Endodermal cell (in vitro differentiated cells): ENCODE results near the gene DEDD. TPM values are rescaled to one million over a fixed set of nuclear protein-coding genes. Genes with fewer than 3 reads are reported as not detected.
A peak's percentile ranks its signal among the peaks of the same experiment; 100 is the strongest.

Experiments used
- DNase-seq: peaks from one replicate; pipeline ENCODE4 v3.0.0-alpha.2; 2017
- H3K27ac ChIP-seq: 2 replicates; pipeline ENCODE4 v1.5.1; 2013; ENCODE audit warnings: mild to moderate bottlenecking, low read depth, low read length, moderate library complexity
- H3K27me3 ChIP-seq: 2 replicates; pipeline ENCODE4 v1.6.1; 2013; ENCODE audit warnings: mild to moderate bottlenecking, low read length, moderate library complexity; ENCODE audit not compliant: insufficient read depth, control insufficient read depth, poor library complexity, severe bottlenecking
- H3K36me3 ChIP-seq: 2 replicates; pipeline ENCODE4 v1.7.0; 2013; ENCODE audit warnings: mild to moderate bottlenecking, low read length, moderate library complexity; ENCODE audit not compliant: control insufficient read depth, insufficient read depth
- H3K4me1 ChIP-seq: one replicate; pipeline ENCODE4 v1.7.0; 2013; ENCODE audit warnings: low read length; ENCODE audit not compliant: control insufficient read depth, insufficient read depth
- H3K4me3 ChIP-seq: 2 replicates; pipeline ENCODE4 v1.5.1; 2013; ENCODE audit warnings: mild to moderate bottlenecking, low read length, moderate library complexity
- H3K9ac ChIP-seq: 2 replicates; pipeline ENCODE4 v1.6.1; 2013; ENCODE audit warnings: mild to moderate bottlenecking, low read length, moderate library complexity; ENCODE audit not compliant: poor library complexity, severe bottlenecking; ENCODE audit errors: extremely low read depth
- H3K9me3 ChIP-seq: 2 replicates; pipeline ENCODE4 v1.6.1; 2013; ENCODE audit warnings: mild to moderate bottlenecking, low read length, moderate library complexity; ENCODE audit not compliant: control insufficient read depth
- H3K27ac Mint-ChIP-seq: 2 replicates; pipeline ENCODE4 v1.8.0; 2020; ENCODE audit warnings: mixed read lengths
- H3K27me3 Mint-ChIP-seq: 2 replicates; pipeline ENCODE4 v1.8.0; 2021; ENCODE audit warnings: mild to moderate bottlenecking, mixed read lengths; ENCODE audit not compliant: insufficient read depth
- H3K36me3 Mint-ChIP-seq: 2 replicates; pipeline ENCODE4 v1.8.0; 2020; ENCODE audit warnings: low read depth, mixed read lengths
- H3K4me1 Mint-ChIP-seq: 2 replicates; pipeline ENCODE4 v1.8.0; 2020; ENCODE audit warnings: mixed read lengths
- H3K4me3 Mint-ChIP-seq: 2 replicates; pipeline ENCODE4 v1.8.0; 2020; ENCODE audit warnings: mild to moderate bottlenecking, moderate library complexity, mixed read lengths
- H3K9me3 Mint-ChIP-seq: 2 replicates; pipeline ENCODE4 v1.8.0; 2020; ENCODE audit warnings: mild to moderate bottlenecking, mixed read lengths
- WGBS, 2 experiments: methylation state at CpG; one replicate each; pipeline versions ENCODE4 v1.1.5 to v1.1.7; 2013; ENCODE audit warnings: missing lambda C conversion rate in 2 of 2, mixed read lengths in 1 of 2; ENCODE audit not compliant: insufficient coverage in 1 of 2, insufficient read length in 1 of 2; 5-methylcytosine and 5-hydroxymethylcytosine counted together
- total RNA-seq, 2 donors: library from RNA; stranded (reverse); fragmentation: NEBNext Ultra II Directional in 1 of 2; extraction: Animal tissue kit (Norgen Biotek cat#: 25700) in 1 of 2; gene quantifications; 2 replicates in 1 of 2; 3 replicates in 1 of 2; pipeline ENCODE4 v1.2.1, GENCODE V29; 2021
- TF ChIP-seq, protein P1 (sequence below): fragments of 200-600 bp; sonication (generic); conservative IDR thresholded peaks from 2 replicates; pipeline ENCODE4 v1.5.0; 2021; ENCODE audit warnings: antibody characterized with exemption, mild to moderate bottlenecking

Gene DEDD
- total RNA-seq, 2 donors from 2014 or later = 34.2 to 39.8 TPM

DNA sequence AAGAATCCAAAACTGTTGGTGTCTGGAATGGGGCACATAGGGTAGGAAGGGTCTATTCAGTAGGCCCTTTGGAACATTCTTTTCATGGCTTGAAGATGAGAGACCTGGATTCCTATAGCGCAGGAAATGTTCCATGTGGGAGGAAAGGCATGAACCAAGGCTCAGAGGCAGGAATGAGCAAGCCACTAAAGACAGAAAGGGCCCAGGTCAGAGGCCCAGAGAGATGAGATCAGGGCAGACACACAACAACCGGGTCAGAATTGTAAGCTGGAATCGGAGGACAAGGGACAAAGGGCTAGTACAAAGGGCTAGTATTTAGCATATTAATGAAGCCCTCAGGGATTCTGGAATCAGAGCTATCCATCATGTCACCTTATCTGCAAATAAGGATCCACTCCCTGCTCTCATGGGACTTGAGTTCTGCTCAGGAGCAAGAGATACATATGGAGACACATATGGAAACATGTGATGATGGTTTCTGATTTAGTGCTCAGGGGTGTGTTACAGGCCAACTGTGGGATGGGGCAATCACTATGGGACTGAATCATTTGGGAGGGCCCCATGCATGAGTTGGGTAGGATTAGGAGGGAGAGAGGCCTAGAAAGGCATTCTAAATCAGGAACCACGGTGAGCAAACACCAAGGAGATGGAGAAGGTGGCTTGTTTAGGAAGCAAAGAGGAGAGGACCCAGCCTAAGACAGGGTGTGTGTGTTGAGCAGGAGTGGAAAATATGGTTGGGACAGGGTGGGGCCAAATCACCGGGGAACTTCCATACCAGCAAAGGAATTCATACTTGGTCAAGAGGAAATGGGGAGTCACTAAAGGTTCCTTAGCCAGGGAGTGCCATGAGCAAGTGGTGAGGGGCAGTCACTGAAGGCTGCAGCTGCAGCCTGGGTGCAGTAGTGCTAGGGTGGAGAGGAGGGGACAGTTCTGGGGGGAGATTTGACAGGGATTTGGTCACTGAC lies 51.7 kb downstream of the DEDD start:
- peaks cover 23% of the 10 kb centered on the region for H3K4me1 Mint-ChIP-seq
- H3K36me3 Mint-ChIP-seq = no peaks in the 10 kb centered on the region
- no peak for DNase-seq
- TF ChIP-seq, protein P1, sequence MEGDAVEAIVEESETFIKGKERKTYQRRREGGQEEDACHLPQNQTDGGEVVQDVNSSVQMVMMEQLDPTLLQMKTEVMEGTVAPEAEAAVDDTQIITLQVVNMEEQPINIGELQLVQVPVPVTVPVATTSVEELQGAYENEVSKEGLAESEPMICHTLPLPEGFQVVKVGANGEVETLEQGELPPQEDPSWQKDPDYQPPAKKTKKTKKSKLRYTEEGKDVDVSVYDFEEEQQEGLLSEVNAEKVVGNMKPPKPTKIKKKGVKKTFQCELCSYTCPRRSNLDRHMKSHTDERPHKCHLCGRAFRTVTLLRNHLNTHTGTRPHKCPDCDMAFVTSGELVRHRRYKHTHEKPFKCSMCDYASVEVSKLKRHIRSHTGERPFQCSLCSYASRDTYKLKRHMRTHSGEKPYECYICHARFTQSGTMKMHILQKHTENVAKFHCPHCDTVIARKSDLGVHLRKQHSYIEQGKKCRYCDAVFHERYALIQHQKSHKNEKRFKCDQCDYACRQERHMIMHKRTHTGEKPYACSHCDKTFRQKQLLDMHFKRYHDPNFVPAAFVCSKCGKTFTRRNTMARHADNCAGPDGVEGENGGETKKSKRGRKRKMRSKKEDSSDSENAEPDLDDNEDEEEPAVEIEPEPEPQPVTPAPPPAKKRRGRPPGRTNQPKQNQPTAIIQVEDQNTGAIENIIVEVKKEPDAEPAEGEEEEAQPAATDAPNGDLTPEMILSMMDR = no peak
- peaks cover 3% of the 10 kb centered on the region for H3K27me3 Mint-ChIP-seq
- no peak overlapping the region for H3K9ac ChIP-seq
- no peaks in the 10 kb centered on the region for H3K9me3 ChIP-seq
- no peaks in the 10 kb centered on the region for H3K9me3 Mint-ChIP-seq
- peak overlapping the region; percentile 67 for H3K27ac ChIP-seq
- H3K36me3 ChIP-seq = no peaks in the 10 kb centered on the region
- 72 to 84% methylated on average over 5 of the region's 5 CpGs for WGBS, 2 experiments
- H3K4me1 ChIP-seq = peaks cover 6% of the 10 kb centered on the region
- no peaks in the 10 kb centered on the region for H3K27me3 ChIP-seq
- no peak overlapping the region for H3K4me3 Mint-ChIP-seq
- no peak overlapping the region for H3K4me3 ChIP-seq
- no peak overlapping the region for H3K27ac Mint-ChIP-seq

GRCh38 chr1:161079436-161080110 lies 52.9 kb downstream of the DEDD start:
- Mint-ChIP-seq H3K4me3 (no peak overlapping the region), H3K9me3 (no peaks in the 10 kb centered on the region), H3K36me3 (no peaks in the 10 kb centered on the region), H3K27me3 (peaks cover 3% of the 10 kb centered on the region), H3K27ac (no peak overlapping the region), H3K4me1 (peaks cover 12% of the 10 kb centered on the region)
- H3K27me3 ChIP-seq = no peaks in the 10 kb centered on the region
- 92 to 93% methylated on average over 35 to 41 of the region's 41 CpGs for WGBS, 2 experiments
- H3K9ac ChIP-seq = no peak overlapping the region
- H3K9me3 ChIP-seq = no peaks in the 10 kb centered on the region
- H3K36me3 ChIP-seq = no peaks in the 10 kb centered on the region
- H3K4me1 ChIP-seq = no peaks in the 10 kb centered on the region
- no peak overlapping the region for H3K27ac ChIP-seq
- TF ChIP-seq, protein P1 = peak; percentile 40
- H3K4me3 ChIP-seq = no peak overlapping the region
- no peak for DNase-seq

GRCh38 chr1:161077426-161077825 lies 55.0 kb downstream of the DEDD start:
- H3K4me3 ChIP-seq = no peak overlapping the region
- no peak overlapping the region for H3K27ac ChIP-seq
- H3K36me3 ChIP-seq = no peaks in the 10 kb centered on the region
- no peaks in the 10 kb centered on the region for H3K9me3 ChIP-seq
- no peaks in the 10 kb centered on the region for H3K9me3 Mint-ChIP-seq
- no peak for DNase-seq
- H3K27me3 Mint-ChIP-seq = peaks cover 3% of the 10 kb centered on the region
- no peak overlapping the region for H3K4me3 Mint-ChIP-seq
- no peaks in the 10 kb centered on the region for H3K27me3 ChIP-seq
- H3K27ac Mint-ChIP-seq = no peak overlapping the region
- peaks cover 8% of the 10 kb centered on the region for H3K4me1 Mint-ChIP-seq
- whole genome bisulfite sequencing, 2 experiments = 82 to 92% methylated on average over 3 to 9 of the region's 9 CpGs
- no peak overlapping the region for H3K9ac ChIP-seq
- H3K36me3 Mint-ChIP-seq = no peaks in the 10 kb centered on the region
- no peaks in the 10 kb centered on the region for H3K4me1 ChIP-seq
- TF ChIP-seq, protein P1 = no peak
